DND-41 (cell line): ENCODE results near the gene DFFB.

Experiments used
- ATAC-seq: fragments of 200-7000 bp; cut with Tn5 transposase; 3 replicates; pipeline ENCODE4 v1.9.1; 2021; ENCODE audit warnings: low read depth; ENCODE audit not compliant: insufficient read depth
- DNase-seq: peaks from one replicate; pipeline ENCODE4 v3.0.0-alpha.2; 2020
- H2AFZ ChIP-seq: 2 replicates; pipeline ENCODE4 v1.6.0; 2012; ENCODE audit warnings: low read depth, low read length
- H3K27ac ChIP-seq: 2 replicates; pipeline ENCODE4 v1.5.1; 2012; ENCODE audit warnings: low read length, inconsistent platforms
- H3K27me3 ChIP-seq: fragments of 200-600 bp; sonication (generic); 2 replicates; pipeline ENCODE4 v1.6.0; 2012; ENCODE audit warnings: low read length, mild to moderate bottlenecking, inconsistent platforms; ENCODE audit not compliant: insufficient read depth, poor library complexity
- H3K36me3 ChIP-seq: 2 replicates; pipeline ENCODE4 v1.5.1; 2012; ENCODE audit warnings: low read length, inconsistent platforms; ENCODE audit not compliant: insufficient read depth
- H3K4me1 ChIP-seq: 2 replicates; pipeline ENCODE4 v1.5.1; 2012; ENCODE audit warnings: mild to moderate bottlenecking, low read length; ENCODE audit not compliant: insufficient read depth
- H3K4me2 ChIP-seq: 2 replicates; pipeline ENCODE4 v1.6.0; 2012; ENCODE audit warnings: mild to moderate bottlenecking, moderate library complexity, low read length, inconsistent platforms; ENCODE audit not compliant: insufficient read depth
- H3K4me3 ChIP-seq, 2 experiments: fragments of 200-600 bp in 1 of 2; shearing (Covaris generic) in 1 of 2; 2 replicates each; pipeline ENCODE4 v1.5.1; 2012 to 2016; ENCODE audit warnings: inconsistent platforms in 2 of 2, low read length in 2 of 2, mild to moderate bottlenecking in 2 of 2, low read depth in 1 of 2, moderate library complexity in 1 of 2
- H3K79me2 ChIP-seq: 2 replicates; pipeline ENCODE4 v1.6.0; 2012; ENCODE audit warnings: low read length, inconsistent platforms; ENCODE audit not compliant: insufficient read depth
- H3K9ac ChIP-seq: 2 replicates; pipeline ENCODE4 v1.6.0; 2012; ENCODE audit warnings: low read depth, mild to moderate bottlenecking, inconsistent platforms, low read length, moderate library complexity
- H3K9me3 ChIP-seq: 2 replicates; pipeline ENCODE4 v1.5.1; 2012; ENCODE audit warnings: low read length, moderate library complexity, mild to moderate bottlenecking, inconsistent platforms; ENCODE audit not compliant: insufficient read depth, severe bottlenecking
- H4K20me1 ChIP-seq: 2 replicates; pipeline ENCODE4 v1.6.0; 2012; ENCODE audit warnings: low read length; ENCODE audit not compliant: insufficient read depth
- EZH2 ChIP-seq: IDR thresholded peaks from 3 replicates; pipeline ENCODE4 v1.6.1; 2012; ENCODE audit warnings: borderline replicate concordance, low read depth, mild to moderate bottlenecking, moderate library complexity, low read length, inconsistent platforms; ENCODE audit not compliant: severe bottlenecking
- TF ChIP-seq, protein P1 (sequence below): IDR thresholded peaks from 2 replicates; pipeline ENCODE4 v1.5.1; 2012; ENCODE audit warnings: borderline replicate concordance, low read length, moderate library complexity, mild to moderate bottlenecking; ENCODE audit not compliant: poor library complexity, severe bottlenecking; ENCODE audit errors: extremely low read depth

Gene DFFB

DNA sequence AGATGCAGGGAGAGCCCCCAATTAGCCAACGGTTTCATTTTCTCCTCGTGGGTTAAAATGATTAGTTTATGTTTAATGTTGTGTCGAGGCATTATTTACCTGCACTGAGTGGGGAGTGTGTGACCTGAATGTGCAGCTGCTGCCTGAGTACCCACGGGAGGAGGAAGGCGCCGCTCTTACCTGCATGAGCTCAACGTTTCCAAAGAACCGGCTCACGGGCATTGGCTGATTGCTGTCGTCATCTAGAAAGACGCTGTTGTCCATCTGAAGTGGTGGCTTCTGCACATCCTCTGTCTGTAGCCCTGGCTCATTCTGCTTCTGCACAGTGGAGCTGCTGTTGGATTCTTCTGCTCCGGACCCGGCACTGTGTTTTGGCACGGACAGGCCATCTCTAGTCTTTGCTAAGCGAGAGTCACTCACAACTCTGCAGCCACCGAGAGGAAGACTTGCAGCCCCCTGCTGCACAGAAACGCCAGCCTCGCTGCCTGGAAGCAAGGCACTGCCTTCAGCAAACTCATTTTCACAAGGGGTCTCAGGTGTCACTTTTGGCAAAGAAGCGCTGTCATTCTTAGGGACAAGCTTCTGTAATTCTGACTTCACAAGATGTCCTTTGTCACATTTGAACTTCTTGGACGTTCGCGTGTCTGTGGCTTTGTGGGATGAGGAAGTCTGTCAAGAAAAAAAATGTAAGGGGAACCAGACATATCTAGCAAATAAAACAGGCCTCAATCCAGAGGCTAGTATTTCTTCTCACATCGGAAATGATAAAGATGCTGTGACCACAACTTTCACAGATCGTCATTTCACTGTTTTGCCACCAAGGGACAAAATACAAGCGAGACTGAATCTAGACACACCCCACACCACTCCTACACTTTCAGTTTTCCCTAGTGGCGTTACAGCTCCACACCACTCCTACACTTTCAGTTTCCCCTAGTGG is 33.4 kb downstream of the DFFB start:
- ATAC-seq = no peak
- H3K36me3 ChIP-seq = peaks cover 78% of the 10 kb centered on the region
- H4K20me1 ChIP-seq = peaks cover 36% of the 10 kb centered on the region

GRCh38 chr1:3891329-3891865 is 34.1 kb downstream of the DFFB start:
- TF ChIP-seq, protein P1, sequence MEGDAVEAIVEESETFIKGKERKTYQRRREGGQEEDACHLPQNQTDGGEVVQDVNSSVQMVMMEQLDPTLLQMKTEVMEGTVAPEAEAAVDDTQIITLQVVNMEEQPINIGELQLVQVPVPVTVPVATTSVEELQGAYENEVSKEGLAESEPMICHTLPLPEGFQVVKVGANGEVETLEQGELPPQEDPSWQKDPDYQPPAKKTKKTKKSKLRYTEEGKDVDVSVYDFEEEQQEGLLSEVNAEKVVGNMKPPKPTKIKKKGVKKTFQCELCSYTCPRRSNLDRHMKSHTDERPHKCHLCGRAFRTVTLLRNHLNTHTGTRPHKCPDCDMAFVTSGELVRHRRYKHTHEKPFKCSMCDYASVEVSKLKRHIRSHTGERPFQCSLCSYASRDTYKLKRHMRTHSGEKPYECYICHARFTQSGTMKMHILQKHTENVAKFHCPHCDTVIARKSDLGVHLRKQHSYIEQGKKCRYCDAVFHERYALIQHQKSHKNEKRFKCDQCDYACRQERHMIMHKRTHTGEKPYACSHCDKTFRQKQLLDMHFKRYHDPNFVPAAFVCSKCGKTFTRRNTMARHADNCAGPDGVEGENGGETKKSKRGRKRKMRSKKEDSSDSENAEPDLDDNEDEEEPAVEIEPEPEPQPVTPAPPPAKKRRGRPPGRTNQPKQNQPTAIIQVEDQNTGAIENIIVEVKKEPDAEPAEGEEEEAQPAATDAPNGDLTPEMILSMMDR = no peak
- no peak for TF ChIP-seq EZH2
- Histone ChIP-seq H3K9ac (no peak overlapping the region), H3K27ac (no peak overlapping the region)

More for the DNA sequence above, 33.4 kb downstream of the DFFB start:
- Histone ChIP-seq H3K9me3 (no peaks in the 10 kb centered on the region), H3K4me2 (no peak overlapping the region), H3K79me2 (peaks cover 32% of the 10 kb centered on the region), H3K27ac (no peak overlapping the region), H3K4me3 (no peak overlapping the region), H3K27me3 (no peaks in the 10 kb centered on the region), H3K4me1 (no peaks in the 10 kb centered on the region), H3K9ac (no peak overlapping the region), H2AFZ (no peak overlapping the region)
- no peak for TF ChIP-seq EZH2
- TF ChIP-seq, protein P1 = no peak
- no peak for DNase-seq

GRCh38 chr1:3892748-3893147 is 35.5 kb downstream of the DFFB start:
- Histone ChIP-seq H3K9me3 (no peaks in the 10 kb centered on the region), H4K20me1 (peaks cover 48% of the 10 kb centered on the region), H3K4me3 (no peak overlapping the region), H3K4me1 (peaks cover 7% of the 10 kb centered on the region; the same call in 1 of the 2 replicates), H3K4me2 (no peak overlapping the region), H3K27ac (no peak overlapping the region), H3K79me2 (peaks cover 53% of the 10 kb centered on the region), H3K36me3 (peaks cover 74% of the 10 kb centered on the region), H3K9ac (no peak overlapping the region), H2AFZ (no peak overlapping the region), H3K27me3 (no peaks in the 10 kb centered on the region)
- TF ChIP-seq EZH2 = no peak
- TF ChIP-seq, protein P1 = no peak
- DNase-seq (no peak), ATAC-seq (no peak)

More at GRCh38 chr1:3891329-3891865, 34.1 kb downstream of the DFFB start:
- no peaks in the 10 kb centered on the region for H3K9me3 ChIP-seq
- peaks cover 41% of the 10 kb centered on the region for H4K20me1 ChIP-seq
- peaks cover 79% of the 10 kb centered on the region for H3K36me3 ChIP-seq
- DNase-seq = no peak
- H3K4me3 ChIP-seq = no peak overlapping the region
- ATAC-seq = no peak
- H3K79me2 ChIP-seq = peaks cover 39% of the 10 kb centered on the region
- H2AFZ ChIP-seq = no peak overlapping the region
- peaks cover 3% of the 10 kb centered on the region; the same call in 1 of the 2 replicates for H3K4me1 ChIP-seq
- no peaks in the 10 kb centered on the region for H3K27me3 ChIP-seq
- H3K4me2 ChIP-seq = no peak overlapping the region
